Astrocyte (in vitro differentiated cells and primary cell): ENCODE results near the gene ZIC1. TPM values are rescaled to one million over a fixed set of nuclear protein-coding genes. Genes with fewer than 3 reads are reported as not detected.

Experiments
- DNase-seq: peaks from one replicate; pipeline ENCODE4 v3.0.0-alpha.2; 2010; ENCODE audit warnings: low read depth
- FAIRE-seq: peaks from 2 replicates; lab custom pipeline; 2011; peaks lifted over from hg19 to GRCh38; lab: Jason Lieb, UNC
- H2AFZ ChIP-seq: 2 replicates; pipeline ENCODE4 v1.6.0; 2012; ENCODE audit warnings: low read depth, low read length, inconsistent platforms
- H3K27ac ChIP-seq: 2 replicates; pipeline ENCODE4 v1.5.1; 2011; ENCODE audit warnings: low read depth, low read length, inconsistent platforms
- H3K27me3 ChIP-seq: 2 replicates; pipeline ENCODE4 v1.6.0; 2011; ENCODE audit warnings: low read length, inconsistent platforms; ENCODE audit not compliant: insufficient read depth
- H3K36me3 ChIP-seq: 2 replicates; pipeline ENCODE4 v1.5.1; 2011; ENCODE audit warnings: low read length, inconsistent platforms; ENCODE audit not compliant: insufficient read depth
- H3K4me1 ChIP-seq: 2 replicates; pipeline ENCODE4 v1.5.1; 2011; ENCODE audit warnings: low read length, inconsistent platforms; ENCODE audit not compliant: insufficient read depth
- H3K4me2 ChIP-seq: 2 replicates; pipeline ENCODE4 v1.6.0; 2012; ENCODE audit warnings: low read length, inconsistent platforms
- H3K4me3 ChIP-seq: 2 replicates; pipeline ENCODE4 v1.5.1; 2011; ENCODE audit warnings: low read depth, mild to moderate bottlenecking, low read length, inconsistent platforms; ENCODE audit not compliant: insufficient read depth
- H3K79me2 ChIP-seq: 2 replicates; pipeline ENCODE4 v1.6.0; 2012; ENCODE audit warnings: mild to moderate bottlenecking, low read length, inconsistent platforms; ENCODE audit not compliant: insufficient read depth
- H3K9ac ChIP-seq: 2 replicates; pipeline ENCODE4 v1.6.0; 2012; ENCODE audit warnings: mild to moderate bottlenecking, low read length, inconsistent platforms
- H3K9me3 ChIP-seq: 2 replicates; pipeline ENCODE4 v1.5.1; 2012; ENCODE audit warnings: low read depth, mild to moderate bottlenecking, low read length, inconsistent platforms; ENCODE audit not compliant: insufficient read depth
- H4K20me1 ChIP-seq: 2 replicates; pipeline ENCODE4 v1.6.0; 2012; ENCODE audit warnings: low read length, inconsistent platforms; ENCODE audit not compliant: insufficient read depth
- H3K27ac Mint-ChIP-seq: one replicate; pipeline ENCODE4 v1.8.0; 2021; ENCODE audit warnings: mild to moderate bottlenecking, mixed read lengths; ENCODE audit not compliant: unreplicated experiment
- H3K27me3 Mint-ChIP-seq: one replicate; pipeline ENCODE4 v1.8.0; 2021; ENCODE audit warnings: low read depth, mixed read lengths; ENCODE audit not compliant: unreplicated experiment
- H3K36me3 Mint-ChIP-seq: one replicate; pipeline ENCODE4 v1.8.0; 2021; ENCODE audit warnings: low read depth, mixed read lengths; ENCODE audit not compliant: unreplicated experiment
- H3K4me1 Mint-ChIP-seq: one replicate; pipeline ENCODE4 v1.8.0; 2021; ENCODE audit warnings: low read depth, mixed read lengths; ENCODE audit not compliant: unreplicated experiment
- H3K4me3 Mint-ChIP-seq: one replicate; pipeline ENCODE4 v1.8.0; 2021; ENCODE audit warnings: mild to moderate bottlenecking, moderate library complexity, mixed read lengths; ENCODE audit not compliant: unreplicated experiment
- H3K9me3 Mint-ChIP-seq: one replicate; pipeline ENCODE4 v1.8.0; 2021; ENCODE audit warnings: mild to moderate bottlenecking, mixed read lengths; ENCODE audit not compliant: unreplicated experiment
- CTCF ChIP-seq: IDR thresholded peaks from 2 replicates; pipeline ENCODE4 v1.5.1; 2011; ENCODE audit warnings: low read depth, mild to moderate bottlenecking, inconsistent platforms, low read length, moderate library complexity; ENCODE audit not compliant: insufficient read depth
- EZH2 ChIP-seq: IDR thresholded peaks from 2 replicates; pipeline ENCODE4 v1.6.1; 2012; ENCODE audit warnings: mild to moderate bottlenecking, low read length, inconsistent platforms; ENCODE audit not compliant: insufficient read depth
- total RNA-seq: library from RNA; stranded (reverse); gene quantifications from 2 replicates; pipeline ENCODE4 v1.2.1, GENCODE V29; 2021

Gene ZIC1
- total RNA-seq, 1 donor from 2014 or later: 0.30 TPM

DNA sequence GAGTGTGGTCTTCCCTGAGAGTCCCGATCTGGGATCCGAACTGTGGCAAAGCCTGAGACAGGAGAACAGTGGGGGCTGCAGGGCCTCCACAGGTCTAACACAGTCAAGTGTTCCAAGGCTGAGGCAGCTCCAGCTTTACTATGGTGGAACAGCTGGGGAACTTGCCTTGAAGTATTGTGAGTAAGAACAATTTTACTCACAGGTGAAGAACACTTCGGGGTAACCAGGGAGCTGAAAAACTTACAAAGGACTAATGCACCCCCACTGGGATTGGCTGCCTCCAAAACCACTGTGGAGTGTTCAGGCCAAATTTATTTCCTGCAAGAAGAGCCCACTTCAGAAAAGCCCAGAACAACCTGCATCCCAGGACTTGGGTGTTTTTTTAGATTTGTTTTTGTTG, 28.2 kb upstream of the ZIC1 start:
- Histone ChIP-seq H3K27me3 (peaks cover 78% of the 10 kb centered on the region), H3K4me3 (no peak overlapping the region), H4K20me1 (no peaks in the 10 kb centered on the region), H3K4me1 (no peaks in the 10 kb centered on the region), H3K27ac (no peak overlapping the region), H3K9ac (no peak overlapping the region), H2AFZ (no peak overlapping the region), H3K36me3 (no peaks in the 10 kb centered on the region), H3K9me3 (peaks cover 9% of the 10 kb centered on the region), H3K4me2 (no peak overlapping the region), H3K79me2 (no peaks in the 10 kb centered on the region)
- no peaks in the 10 kb centered on the region for H3K36me3 Mint-ChIP-seq
- no peak overlapping the region for H3K4me3 Mint-ChIP-seq
- FAIRE-seq (no peak), DNase-seq (no peak)
- peak overlapping the region; percentile 53 for H3K27ac Mint-ChIP-seq
- TF ChIP-seq EZH2: no peak
- no peak for TF ChIP-seq CTCF
- H3K9me3 Mint-ChIP-seq: peaks cover 9% of the 10 kb centered on the region
- no peaks in the 10 kb centered on the region for H3K4me1 Mint-ChIP-seq
- H3K27me3 Mint-ChIP-seq: peaks cover 96% of the 10 kb centered on the region

- no peaks in the 10 kb centered on the region for H3K4me1 ChIP-seq
- H3K9ac ChIP-seq: no peak overlapping the region
- Mint-ChIP-seq H3K9me3 (peaks cover 13% of the 10 kb centered on the region), H3K4me1 (no peaks in the 10 kb centered on the region), H3K4me3 (no peak overlapping the region), H3K36me3 (no peaks in the 10 kb centered on the region), H3K27me3 (peaks cover 98% of the 10 kb centered on the region), H3K27ac (no peak overlapping the region)
- H3K9me3 ChIP-seq: peaks cover 9% of the 10 kb centered on the region
- TF ChIP-seq CTCF: no peak
- no peak for TF ChIP-seq EZH2
- FAIRE-seq (no peak), DNase-seq (no peak)
- no peaks in the 10 kb centered on the region for H3K36me3 ChIP-seq
- no peaks in the 10 kb centered on the region for H3K79me2 ChIP-seq
- H3K4me2 ChIP-seq: no peak overlapping the region
- H2AFZ ChIP-seq: no peak overlapping the region
- peaks cover 79% of the 10 kb centered on the region for H3K27me3 ChIP-seq
- no peaks in the 10 kb centered on the region for H4K20me1 ChIP-seq
- no peak overlapping the region for H3K27ac ChIP-seq
- H3K4me3 ChIP-seq: no peak overlapping the region
Measured at GRCh38 chr3:147381596-147381995, 27.6 kb upstream of the ZIC1 start.

GRCh38 chr3:147383617-147384016, 25.5 kb upstream of the ZIC1 start:
- no peak overlapping the region for H3K4me2 ChIP-seq
- TF ChIP-seq EZH2: no peak
- TF ChIP-seq CTCF: peak; percentile 15
- H3K9me3 ChIP-seq: peaks cover 4% of the 10 kb centered on the region
- no peaks in the 10 kb centered on the region for H3K79me2 ChIP-seq
- H3K9ac ChIP-seq: no peak overlapping the region
- Mint-ChIP-seq H3K9me3 (peaks cover 13% of the 10 kb centered on the region), H3K27ac (no peak overlapping the region), H3K4me1 (no peaks in the 10 kb centered on the region), H3K27me3 (peaks cover 97% of the 10 kb centered on the region), H3K36me3 (no peaks in the 10 kb centered on the region), H3K4me3 (no peak overlapping the region)
- FAIRE-seq (no peak), DNase-seq (no peak)
- H3K4me1 ChIP-seq: no peaks in the 10 kb centered on the region
- H2AFZ ChIP-seq: no peak overlapping the region
- no peaks in the 10 kb centered on the region for H3K36me3 ChIP-seq
- H4K20me1 ChIP-seq: no peaks in the 10 kb centered on the region
- no peak overlapping the region for H3K4me3 ChIP-seq
- H3K27ac ChIP-seq: no peak overlapping the region
- H3K27me3 ChIP-seq: peaks cover 83% of the 10 kb centered on the region
